Measurements from ENCODE around the gene ANP32B. TPM values are rescaled to one million over a fixed set of nuclear protein-coding genes. Genes with fewer than 3 reads are reported as not detected.
"Not testable (repeated sequence)": the region's sequence is repeated elsewhere in the genome, so short reads cannot be mapped to it uniquely, and the experiment has no call there.

ANP32B gene
- 100 to 1,000 TPM in 1 of 2 donors, 10 to 100 TPM in 1; 98.2 to 137 TPM for total RNA-seq
- long read RNA-seq, transcript ANP32B-201 (7 exons, 1,463 nt): major isoform, 218 of 249 reads
- long read RNA-seq, partial matches to known transcripts: 12 of 249 reads
- long read RNA-seq, other reads (novel, unspliced or antisense): 19 of 249 reads

- ATAC-seq (peak; percentile 81), DNase-seq (peak; percentile 91 to 92)
- intact Hi-C loops (cut with DNase I, micrococcal nuclease): loop anchor here in 1 of 2 donors (10.0 kb wide), 1 partner anchor 58 kb away; the partner anchor contains the start of gene TRMO
Measured at GRCh38 chr9:97982683-97983588, at the start of gene ANP32B. TSS of gene ANP32B (plus strand) at chr9:97983341. CDS start at chr9:97983556, 215 bp downstream.

GRCh38 chr9:97934321-97935115 lies 48.6 kb upstream of the ANP32B start:
- intact Hi-C loops (cut with DNase I, micrococcal nuclease): no loop called here
- no peak for DNase-seq
- no peak for ATAC-seq

DNA sequence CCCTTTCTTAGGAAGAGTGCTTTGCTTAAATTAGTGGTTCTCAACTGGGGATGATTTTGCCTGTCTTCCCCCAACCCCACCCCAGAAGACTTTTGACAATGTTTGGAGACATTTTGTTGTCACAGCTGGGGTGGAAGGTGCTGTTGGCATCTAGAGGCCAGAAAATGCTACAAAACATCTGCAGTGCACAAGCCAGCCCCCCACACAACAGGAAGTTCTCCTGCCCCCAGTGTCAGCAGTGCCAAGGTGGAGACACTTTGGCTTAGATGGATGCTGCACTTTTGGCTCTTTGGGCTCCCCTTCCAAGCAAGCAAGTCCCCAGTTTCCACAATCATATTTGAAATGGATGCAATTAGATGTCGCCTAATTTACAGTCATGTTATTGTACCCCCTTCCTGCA lies 47.9 kb upstream of the ANP32B start:
- ATAC-seq (no peak), DNase-seq (no peak)
- intact Hi-C loops (cut with DNase I, micrococcal nuclease): no loop called here

DNA sequence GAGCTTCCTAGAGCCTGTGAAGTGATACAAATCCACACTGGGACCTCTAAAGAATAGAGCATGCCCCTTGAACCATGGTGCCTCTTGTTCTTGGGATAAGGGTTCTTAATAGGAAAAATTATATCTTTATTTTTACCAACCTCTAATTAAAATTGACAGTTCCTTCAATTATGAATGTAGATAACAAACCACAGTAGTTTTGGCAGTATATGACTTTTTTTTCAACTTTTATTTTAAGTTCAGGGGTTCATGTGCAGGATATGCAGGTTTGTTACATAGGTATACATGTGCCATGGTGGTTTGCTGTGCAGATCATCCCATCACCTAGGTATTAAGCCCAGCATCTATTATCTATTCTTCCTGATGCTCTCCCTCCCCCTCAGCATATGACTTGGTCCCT lies 46.1 kb upstream of the ANP32B start:
- ATAC-seq (no peak), DNase-seq (no peak)
- intact Hi-C loops (cut with DNase I, micrococcal nuclease): no loop called here

DNA sequence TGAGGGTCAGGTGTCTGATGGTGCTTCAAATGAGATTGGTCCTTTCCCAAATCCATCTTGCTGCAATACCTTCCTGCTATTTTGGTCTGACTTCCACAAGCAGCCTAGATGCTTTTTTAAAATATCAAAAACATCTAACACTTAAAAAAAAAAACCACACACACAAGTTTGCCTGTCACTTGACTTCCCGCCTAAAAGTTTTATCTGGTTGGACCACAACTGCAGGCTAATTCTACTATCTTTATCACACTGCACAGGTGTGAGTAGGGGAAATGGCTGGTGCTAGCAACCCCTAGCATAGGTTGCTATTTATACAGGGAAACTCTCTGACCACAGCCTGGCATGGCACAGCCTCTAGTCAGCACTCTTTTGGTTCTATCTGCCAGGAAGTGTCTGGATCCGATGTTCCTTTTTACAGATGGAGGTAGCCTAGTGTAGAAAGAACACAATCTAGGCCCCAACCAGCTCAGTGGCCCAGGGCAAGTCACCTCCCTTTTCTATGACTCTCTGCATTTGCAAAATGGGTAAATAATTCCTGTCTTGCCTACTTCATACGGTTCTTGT lies 45.0 kb upstream of the ANP32B start, which contains the start of gene HEMGN:
Gene HEMGN (minus strand): TSS at position 92 of the 564 bp plus-strand sequence. CDS start 36 bp downstream, at position 56.
- intact Hi-C loops (cut with DNase I, micrococcal nuclease): no loop called here
- DNase-seq: no peak
- ATAC-seq: peak; percentile 33

GRCh38 chr9:97940233-97940632 lies 42.9 kb upstream of the ANP32B start:
- intact Hi-C loops (cut with DNase I, micrococcal nuclease): no loop called here
- no peak for DNase-seq
- no peak for ATAC-seq

DNA sequence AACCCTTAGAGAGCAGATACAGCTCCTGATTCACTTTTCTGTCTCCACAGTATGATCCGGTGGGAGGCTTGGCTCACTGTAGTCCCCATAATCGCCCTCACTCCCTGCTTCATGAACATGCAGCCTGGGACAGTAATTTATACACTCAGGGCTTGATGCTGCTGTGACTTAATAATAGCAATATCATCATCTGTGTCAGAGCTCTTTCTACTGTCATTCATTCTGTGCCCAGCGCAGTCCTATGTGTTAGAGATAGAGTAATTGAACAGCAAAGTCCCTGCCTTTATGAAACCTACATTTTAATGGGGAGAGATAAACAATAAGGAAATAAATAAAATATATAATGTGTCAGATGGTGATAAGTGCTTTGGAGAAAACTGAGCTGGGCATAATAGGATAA lies 42.4 kb upstream of the ANP32B start:
- DNase-seq: no peak
- intact Hi-C loops (cut with DNase I, micrococcal nuclease): no loop called here
- ATAC-seq: no peak

- DNase-seq: no peak
- ATAC-seq: no peak
- intact Hi-C loops (cut with DNase I, micrococcal nuclease): no loop called here
Measured at GRCh38 chr9:97941323-97941722, 41.8 kb upstream of the ANP32B start.

- intact Hi-C loops (cut with DNase I, micrococcal nuclease): no loop called here
- ATAC-seq: no peak
- DNase-seq: no peak
Measured at GRCh38 chr9:97943308-97943855, 39.8 kb upstream of the ANP32B start.

GRCh38 chr9:97944612-97945011 lies 38.5 kb upstream of the ANP32B start:
- no peak for ATAC-seq
- DNase-seq: no peak
- intact Hi-C loops (cut with DNase I, micrococcal nuclease): no loop called here

DNA sequence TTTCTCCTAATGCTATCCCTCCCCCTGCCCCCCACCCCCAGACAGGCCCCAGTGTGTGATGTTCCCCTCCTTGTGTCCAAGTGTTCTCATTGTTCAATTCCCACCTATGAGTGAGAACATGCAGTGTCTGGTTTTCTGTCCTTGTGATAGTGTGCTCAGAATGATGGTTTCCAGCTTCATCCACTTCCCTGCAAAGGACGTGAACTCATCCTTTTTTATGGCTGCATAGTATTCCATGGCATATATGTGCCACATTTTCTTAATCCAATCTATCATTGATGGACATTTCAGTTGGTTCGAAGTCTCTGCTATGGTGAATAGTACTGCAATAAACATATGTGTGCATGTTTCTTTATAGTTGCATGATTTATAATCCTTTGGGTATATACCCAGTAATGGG lies 37.7 kb upstream of the ANP32B start:
- intact Hi-C loops (cut with DNase I, micrococcal nuclease); DNase-seq; ATAC-seq: not testable (repeated sequence)

DNA sequence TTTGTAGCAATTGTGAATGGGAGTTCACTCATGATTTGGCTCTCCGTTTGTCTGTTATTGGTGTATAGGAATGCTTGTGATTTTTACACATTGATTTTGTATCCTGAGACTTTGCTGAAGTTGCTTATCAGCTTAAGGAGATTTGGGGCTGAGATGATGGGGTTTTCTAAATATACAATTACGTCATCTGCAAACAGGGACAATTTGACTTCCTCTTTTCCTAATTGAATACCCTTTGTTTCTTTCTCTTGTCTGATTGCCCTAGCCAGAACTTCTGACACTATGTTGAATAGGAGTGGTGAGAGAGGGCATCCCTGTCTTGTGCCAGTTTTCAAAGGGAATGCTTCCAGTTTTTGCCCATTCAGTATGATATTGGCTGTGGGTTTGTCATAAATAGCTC lies 36.0 kb upstream of the ANP32B start:
- intact Hi-C loops (cut with DNase I, micrococcal nuclease); ATAC-seq; DNase-seq: not testable (repeated sequence)

DNA sequence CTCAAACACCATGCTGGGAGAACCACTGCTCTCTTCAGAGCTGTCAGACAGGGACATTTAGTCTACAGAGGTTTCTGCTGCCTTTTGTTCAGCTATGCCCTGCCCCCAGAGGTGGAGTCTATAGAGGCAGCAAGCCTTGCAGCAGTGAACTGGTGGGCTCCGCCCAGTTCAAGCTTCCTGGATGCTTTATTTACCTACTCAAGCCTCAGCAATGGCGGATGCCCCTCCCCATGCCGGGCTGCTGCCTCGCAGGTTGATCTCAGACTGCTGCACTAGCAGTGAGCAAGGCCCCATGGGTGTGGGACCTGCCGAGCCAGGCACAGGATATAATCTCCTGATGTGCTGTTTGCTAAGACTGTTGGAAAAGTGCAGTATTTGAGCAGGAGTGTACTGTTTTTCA lies 32.3 kb upstream of the ANP32B start:
- intact Hi-C loops (cut with DNase I, micrococcal nuclease); ATAC-seq: not testable (repeated sequence)
- peak; percentile 11 to 28 for DNase-seq

- intact Hi-C loops (cut with DNase I, micrococcal nuclease): no loop called here
- DNase-seq: peak; percentile 27 to 31
- ATAC-seq: peak; percentile 82
Measured at GRCh38 chr9:97954550-97954989, 28.6 kb upstream of the ANP32B start.

DNA sequence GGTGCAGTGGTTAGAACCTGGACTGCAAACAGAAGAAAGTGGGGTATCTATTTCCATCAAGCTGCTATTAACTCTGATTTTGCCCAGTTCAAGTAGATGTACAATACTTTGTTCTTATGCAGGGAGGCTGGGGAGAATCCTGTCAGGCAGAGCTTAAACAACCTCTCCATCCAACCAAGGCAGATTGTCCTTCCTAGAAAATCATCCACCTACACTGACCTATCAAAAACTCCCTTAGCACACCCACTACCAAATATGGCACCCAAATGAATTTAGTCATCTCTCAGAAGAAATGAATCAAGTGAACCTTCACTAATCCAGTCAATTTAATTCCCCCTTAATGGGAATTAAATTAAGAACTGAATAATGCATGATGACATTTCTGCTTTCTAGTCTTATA lies 26.8 kb upstream of the ANP32B start:
- DNase-seq (no peak), ATAC-seq (no peak)
- intact Hi-C loops (cut with DNase I, micrococcal nuclease): no loop called here

DNA sequence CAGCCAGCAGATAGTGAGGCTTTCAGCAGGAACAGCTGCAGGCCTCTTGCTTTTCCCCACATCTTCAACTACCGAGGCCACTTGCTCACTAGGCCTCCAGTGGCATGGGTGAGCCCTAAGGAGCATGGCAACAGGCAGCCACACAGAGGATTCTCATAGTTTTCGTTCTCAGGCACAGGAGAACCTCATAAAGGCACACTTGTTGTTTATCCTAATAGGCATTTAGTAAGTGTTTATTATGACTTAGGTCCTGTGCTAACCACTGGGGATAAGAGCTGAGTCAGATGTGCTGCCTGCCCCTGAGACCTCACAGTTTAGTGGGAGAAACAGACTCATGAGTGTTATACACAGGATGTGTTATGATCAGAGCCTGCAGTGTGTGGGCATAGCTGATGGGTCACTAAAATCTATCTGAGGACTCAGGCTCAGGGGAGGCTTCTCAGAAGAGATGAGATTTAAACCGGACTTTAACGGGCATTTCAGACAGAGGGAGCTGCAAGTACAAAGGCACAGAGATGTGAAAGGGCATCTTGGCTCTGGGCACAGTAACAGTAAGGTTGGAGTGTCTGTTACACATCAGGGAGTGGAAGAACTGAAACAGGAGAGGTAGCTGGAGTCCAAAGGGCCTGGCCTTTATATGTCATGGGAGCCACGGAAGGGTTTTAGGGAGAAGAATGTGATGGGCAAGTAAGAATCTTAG lies 24.2 kb upstream of the ANP32B start:
- ATAC-seq (no peak), DNase-seq (no peak)
- intact Hi-C loops (cut with DNase I, micrococcal nuclease): no loop called here

- no peak for DNase-seq
- intact Hi-C loops (cut with DNase I, micrococcal nuclease): no loop called here
- ATAC-seq: no peak
Measured at GRCh38 chr9:97959585-97959984, 23.6 kb upstream of the ANP32B start.

GRCh38 chr9:97960678-97961328 lies 22.3 kb upstream of the ANP32B start:
- intact Hi-C loops (cut with DNase I, micrococcal nuclease); DNase-seq; ATAC-seq: not testable (repeated sequence)

Data from left colon (tissue), 2 donors.